Stimulated activated CD8-positive, alpha-beta memory T cell treated with anti-CD3 and anti-CD28 coated beads, Interleukin-2, amount 100 ng/mL, for 1 hour (primary cell): ENCODE results near the gene CCNT2.
A peak's percentile ranks its signal among the peaks of the same experiment; 100 is the strongest.
"Not testable (repeated sequence)": the region's sequence is repeated elsewhere in the genome, so short reads cannot be mapped to it uniquely, and the experiment has no call there.

Source experiments
- DNase-seq, 2 donors: peaks; one replicate each; pipeline ENCODE4 v3.0.0-alpha.2; 2020; ENCODE audit warnings: low read depth in 2 of 2

The CCNT2 gene

GRCh38 chr2:134975281-134976009 lies 56.8 kb downstream of the CCNT2 start:
- no peak for DNase-seq

DNA sequence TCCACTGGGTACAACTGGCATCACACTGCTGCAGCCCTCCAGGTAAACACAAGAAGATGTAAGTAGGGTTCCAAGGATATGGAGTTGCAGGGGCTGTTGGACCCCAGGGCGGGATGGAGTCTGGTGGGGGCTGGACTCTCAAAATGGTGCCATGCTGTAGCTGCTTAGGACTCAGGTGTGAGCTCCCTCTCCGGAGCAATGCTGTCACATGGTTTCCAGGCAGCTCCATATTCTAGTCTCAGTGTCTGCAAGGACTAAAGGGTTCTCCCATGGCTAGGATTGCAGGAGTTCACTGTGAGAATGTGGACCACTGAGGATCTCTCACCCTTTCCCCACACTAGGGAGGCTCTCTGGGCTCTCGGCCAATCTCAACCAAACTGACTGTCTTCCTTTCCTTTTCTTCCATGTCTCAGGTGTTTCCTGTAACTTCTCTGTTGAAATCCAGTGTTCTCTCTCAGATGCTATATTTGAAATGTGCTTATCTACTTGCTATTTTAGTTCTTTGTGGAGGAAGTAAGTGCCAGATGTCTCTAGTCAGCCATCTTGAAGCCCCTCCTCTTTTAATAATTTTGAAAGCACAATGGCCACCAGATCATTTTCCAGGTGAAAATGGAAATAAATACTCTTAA lies 57.6 kb downstream of the CCNT2 start:
- DNase-seq: no peak

DNA sequence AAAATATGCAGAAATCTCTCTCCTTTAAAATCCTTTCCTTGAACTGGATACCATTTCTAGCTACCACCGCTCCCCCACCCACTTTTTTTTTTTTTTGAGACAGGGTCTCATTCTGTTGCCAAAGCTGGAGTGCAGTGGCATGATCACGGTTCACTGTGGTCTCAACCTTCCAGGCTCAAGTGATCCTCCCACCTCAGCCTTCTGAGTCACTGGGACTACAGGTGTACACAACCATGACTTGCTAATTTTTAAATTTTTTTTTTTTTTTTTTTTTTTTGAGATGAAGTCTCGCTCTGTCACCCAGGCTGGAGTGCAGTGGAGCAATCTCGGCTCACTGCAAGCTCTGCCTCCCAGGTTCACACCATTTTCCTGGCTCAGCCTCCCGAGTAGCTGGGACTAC lies 58.5 kb downstream of the CCNT2 start:
- not testable (repeated sequence) for DNase-seq

GRCh38 chr2:134979221-134979620 lies 60.6 kb downstream of the CCNT2 start:
- DNase-seq: no peak

DNA sequence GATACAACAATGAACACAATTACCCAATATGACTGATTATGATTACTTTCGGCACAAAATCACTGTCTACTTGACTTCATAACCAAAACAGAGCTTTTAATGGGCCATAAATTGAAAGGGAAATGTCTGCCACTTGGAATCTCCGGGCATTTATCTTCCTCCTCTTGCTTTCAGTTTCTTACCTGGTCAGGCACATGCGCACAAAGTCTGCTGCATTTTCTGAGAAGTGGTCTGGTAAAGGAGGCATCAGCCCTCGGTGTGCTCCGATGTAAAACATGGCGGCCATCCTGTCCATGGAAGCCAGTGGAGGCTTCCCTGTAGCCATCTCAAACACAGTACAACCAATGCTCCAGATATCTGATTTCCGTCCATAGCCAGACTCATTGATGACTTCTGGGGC lies 62.0 kb downstream of the CCNT2 start:
- DNase-seq: no peak

- DNase-seq: no peak
Measured at GRCh38 chr2:134982603-134983002, 64.0 kb downstream of the CCNT2 start.

DNA sequence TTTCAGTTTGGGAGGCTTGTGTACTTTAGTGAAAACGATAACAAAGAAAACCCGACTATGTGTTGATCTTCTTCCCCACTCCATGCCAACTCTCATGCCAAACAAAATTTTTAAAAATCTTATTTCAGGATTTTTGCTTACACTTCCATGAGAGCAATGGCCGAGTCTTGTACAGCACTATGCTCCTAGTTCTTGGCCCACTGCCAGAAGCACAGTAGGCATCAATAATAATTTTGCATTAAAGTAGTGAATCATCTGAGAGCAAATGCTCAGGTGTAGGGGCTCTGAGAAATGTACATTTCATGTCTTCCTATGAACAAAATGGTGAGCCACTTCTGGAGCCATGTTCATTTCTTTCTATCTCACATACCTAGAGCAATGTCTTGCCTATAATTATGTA lies 66.4 kb downstream of the CCNT2 start:
- no peak for DNase-seq

- no peak for DNase-seq
Measured at GRCh38 chr2:134988994-134989605, 70.5 kb downstream of the CCNT2 start.

DNA sequence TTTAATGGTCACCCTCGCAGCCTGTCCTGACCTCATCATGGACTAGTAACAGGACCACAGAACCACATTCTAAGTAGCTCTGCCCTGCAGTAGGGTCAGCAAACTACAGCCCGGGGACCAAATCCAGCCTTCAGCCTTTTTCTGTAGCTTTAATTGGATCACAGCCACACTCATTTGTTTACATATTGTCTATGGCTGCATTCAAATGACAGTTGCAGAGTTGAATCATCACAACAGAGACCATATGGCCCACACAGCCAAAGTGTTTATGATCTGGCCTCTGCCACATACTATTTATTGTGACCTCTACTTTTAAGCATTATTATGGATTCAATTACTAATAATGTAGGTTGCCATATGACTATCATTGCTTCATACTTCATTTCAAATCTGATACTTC lies 80.9 kb downstream of the CCNT2 start:
- DNase-seq: no peak

DNA sequence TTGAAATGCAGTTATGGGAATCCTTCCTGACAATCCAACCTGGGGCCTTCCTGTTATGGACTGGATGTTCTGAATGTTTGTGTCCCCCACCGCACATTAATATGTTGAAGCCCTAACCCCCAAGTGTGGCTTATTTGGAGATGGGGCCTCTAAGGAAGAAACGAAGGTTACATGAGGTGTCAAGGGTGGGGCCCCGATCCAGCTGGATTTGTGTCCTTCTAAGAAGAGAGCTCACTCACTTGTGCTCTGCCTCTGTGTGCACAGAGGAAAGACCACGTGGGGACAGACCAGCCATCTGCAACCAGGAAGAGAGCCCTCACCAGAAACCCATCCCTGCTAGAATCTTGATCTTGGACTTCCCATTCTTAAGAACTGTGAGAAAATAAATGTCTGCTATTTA lies 84.2 kb downstream of the CCNT2 start:
- DNase-seq: no peak

GRCh38 chr2:135004005-135004746 lies 85.6 kb downstream of the CCNT2 start:
- DNase-seq: peak; percentile 39 to 45

DNA sequence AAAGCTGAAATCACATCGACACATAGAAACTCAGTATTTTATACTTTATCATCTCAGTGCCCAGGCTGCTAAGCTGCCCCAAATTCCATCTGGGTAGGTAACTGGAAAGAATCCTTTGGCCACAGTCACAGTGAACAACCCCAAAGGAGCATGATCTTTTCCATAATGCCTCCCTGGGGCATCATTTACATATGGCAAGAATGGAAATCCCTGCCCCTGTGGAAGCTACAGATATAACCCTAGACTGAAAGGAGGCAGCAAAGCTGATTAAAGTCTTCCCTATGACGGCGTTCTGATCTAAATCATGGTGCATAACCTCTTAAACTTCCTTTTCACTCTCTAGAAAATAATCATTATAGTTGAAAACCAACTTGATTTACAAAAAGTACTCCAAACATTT lies 87.1 kb downstream of the CCNT2 start:
- no peak for DNase-seq
